Astrocyte of the spinal cord (primary cell): ENCODE data around the gene PCSK5.

ENCODE experiments used
- DNase-seq: peaks from one replicate; pipeline ENCODE4 v3.0.0; 2011; ENCODE audit warnings: low read depth, low spot score
- H3K4me3 ChIP-seq: 2 replicates; pipeline ENCODE4 v1.5.1; 2011; ENCODE audit warnings: low read depth, mild to moderate bottlenecking, low read length, moderate library complexity
- in situ Hi-C: cut with HindIII; loops from 2 replicates; pipeline ENCODE4 v1.10.0; 2017; ENCODE audit warnings: low sequenced_read_pairs
- TF ChIP-seq, protein P1 (sequence below): IDR thresholded peaks from 2 replicates; pipeline ENCODE4 v1.5.1; 2012; ENCODE audit warnings: low read depth, mild to moderate bottlenecking, low read length, inconsistent platforms

The PCSK5 gene

DNA sequence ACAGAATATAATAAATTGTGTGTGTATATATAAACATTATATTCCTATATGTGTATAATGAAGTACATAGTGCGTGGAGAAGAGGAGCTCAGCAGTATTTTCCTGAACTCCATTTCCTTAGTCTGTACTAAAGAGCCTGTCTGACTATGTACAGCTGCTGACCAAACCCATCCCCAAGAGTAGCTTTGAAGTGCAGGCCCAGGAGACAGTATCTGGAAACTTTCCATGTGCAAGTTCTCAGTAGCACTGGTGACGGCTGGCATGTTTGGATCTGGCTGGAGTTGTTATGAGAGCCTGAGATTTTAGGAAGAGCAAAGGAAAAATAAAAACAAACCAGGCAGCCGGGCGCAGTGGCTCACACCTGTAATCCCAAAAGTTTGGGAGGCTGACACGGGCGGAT lies 259.5 kb downstream of the PCSK5 start:
- no peak overlapping the region for H3K4me3 ChIP-seq
- TF ChIP-seq, protein P1, sequence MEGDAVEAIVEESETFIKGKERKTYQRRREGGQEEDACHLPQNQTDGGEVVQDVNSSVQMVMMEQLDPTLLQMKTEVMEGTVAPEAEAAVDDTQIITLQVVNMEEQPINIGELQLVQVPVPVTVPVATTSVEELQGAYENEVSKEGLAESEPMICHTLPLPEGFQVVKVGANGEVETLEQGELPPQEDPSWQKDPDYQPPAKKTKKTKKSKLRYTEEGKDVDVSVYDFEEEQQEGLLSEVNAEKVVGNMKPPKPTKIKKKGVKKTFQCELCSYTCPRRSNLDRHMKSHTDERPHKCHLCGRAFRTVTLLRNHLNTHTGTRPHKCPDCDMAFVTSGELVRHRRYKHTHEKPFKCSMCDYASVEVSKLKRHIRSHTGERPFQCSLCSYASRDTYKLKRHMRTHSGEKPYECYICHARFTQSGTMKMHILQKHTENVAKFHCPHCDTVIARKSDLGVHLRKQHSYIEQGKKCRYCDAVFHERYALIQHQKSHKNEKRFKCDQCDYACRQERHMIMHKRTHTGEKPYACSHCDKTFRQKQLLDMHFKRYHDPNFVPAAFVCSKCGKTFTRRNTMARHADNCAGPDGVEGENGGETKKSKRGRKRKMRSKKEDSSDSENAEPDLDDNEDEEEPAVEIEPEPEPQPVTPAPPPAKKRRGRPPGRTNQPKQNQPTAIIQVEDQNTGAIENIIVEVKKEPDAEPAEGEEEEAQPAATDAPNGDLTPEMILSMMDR: no peak
- no peak for DNase-seq
- in situ Hi-C loops: no loop called here

DNA sequence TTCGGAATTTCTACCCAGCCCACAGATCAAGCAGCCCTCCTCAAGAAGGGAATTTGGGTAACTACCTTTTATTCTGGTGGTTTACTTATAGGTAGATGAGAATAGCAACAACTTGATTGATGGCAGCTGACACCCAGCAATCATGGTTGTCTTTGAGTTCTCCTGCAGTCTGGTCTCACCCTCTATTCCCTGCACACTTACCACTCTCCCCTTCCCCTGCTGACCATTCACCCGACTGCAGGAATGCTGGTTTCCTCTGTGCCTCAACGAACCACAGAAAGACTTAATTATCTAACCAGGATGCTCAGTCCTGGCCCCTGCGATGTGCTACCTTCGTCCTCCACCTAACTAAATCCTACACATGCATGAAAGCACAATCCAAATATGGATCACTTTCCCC lies 260.8 kb downstream of the PCSK5 start:
- DNase-seq: no peak
- TF ChIP-seq, protein P1: no peak
- in situ Hi-C loops: no loop called here

DNA sequence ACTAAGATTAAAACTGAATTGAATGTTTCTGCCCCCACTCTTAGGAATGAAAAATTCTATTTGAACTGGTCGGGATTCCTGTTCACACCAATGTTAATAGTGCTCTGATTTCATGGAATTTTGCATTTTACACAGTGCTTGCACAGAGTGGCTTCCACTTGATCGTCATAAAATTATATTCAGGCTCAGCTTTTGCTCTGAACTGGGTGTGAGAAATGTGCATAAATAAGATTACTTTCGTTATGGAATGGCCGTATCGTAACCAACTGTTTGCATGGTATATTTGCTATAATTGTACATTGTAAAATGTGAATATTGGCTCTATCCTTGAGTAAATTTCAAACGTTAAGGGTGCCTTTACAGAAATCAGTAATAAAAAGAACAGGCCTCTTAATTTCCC lies 262.9 kb downstream of the PCSK5 start:
- in situ Hi-C loops: no loop called here
- TF ChIP-seq, protein P1: no peak
- H3K4me3 ChIP-seq: no peak overlapping the region
- DNase-seq: no peak

More for the DNA sequence above, 260.8 kb downstream of the PCSK5 start:
- H3K4me3 ChIP-seq: no peak overlapping the region

DNA sequence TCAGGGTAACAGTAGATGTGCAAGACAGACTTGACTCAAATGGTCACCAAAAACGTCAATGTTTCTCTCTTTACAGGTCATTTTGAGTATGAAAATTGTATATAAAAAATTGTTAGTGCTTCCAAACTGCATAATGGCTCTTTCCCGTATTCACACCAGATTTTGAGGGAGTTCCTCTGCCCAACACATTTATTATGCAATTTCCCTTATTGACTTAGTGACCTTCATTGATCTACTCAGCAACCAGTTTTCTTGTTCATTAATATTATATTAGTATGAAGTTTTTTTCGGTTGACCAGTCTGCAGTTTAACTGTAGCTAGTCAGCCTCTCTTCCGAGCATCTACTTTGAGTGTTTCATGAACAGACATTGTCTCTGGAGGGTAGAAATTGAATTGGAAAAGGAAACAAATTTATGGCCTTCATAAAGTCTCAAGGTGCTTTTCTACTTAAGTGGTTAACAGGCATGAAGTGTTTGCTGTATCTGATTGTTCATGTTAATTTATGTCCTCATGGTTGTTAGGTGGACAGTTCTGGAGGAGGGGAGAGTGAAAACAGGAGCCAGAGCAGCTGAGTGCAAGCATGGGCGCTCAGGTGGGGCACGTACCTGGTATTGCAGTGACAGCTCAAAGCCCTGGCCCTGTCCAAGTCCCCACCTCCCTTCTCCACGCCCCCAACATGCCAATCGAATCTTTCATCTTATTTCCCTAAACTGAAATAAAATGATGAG lies 263.6 kb downstream of the PCSK5 start:
- no peak overlapping the region for H3K4me3 ChIP-seq
- in situ Hi-C loops: no loop called here
- TF ChIP-seq, protein P1: no peak
- no peak for DNase-seq

DNA sequence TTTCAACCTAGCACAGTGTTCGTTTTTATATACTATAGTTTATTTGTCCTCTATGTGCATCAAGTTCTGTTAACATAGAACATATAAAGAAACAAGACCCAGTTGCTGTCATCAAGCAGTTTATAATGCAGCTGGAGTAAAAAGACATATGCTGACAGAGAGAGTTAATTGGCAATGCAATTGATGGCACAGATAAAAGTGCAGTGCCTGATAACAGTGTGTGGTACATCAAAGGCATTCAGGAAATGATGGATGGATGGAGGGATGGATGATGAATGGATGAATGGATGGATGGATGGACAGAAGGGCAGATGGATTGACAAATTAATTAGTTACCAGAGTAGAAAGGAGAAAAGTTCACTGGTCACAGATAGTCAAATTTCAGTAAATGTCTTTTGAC lies 264.9 kb downstream of the PCSK5 start:
- TF ChIP-seq, protein P1: no peak
- no peak for DNase-seq
- in situ Hi-C loops: no loop called here
- H3K4me3 ChIP-seq: no peak overlapping the region

DNA sequence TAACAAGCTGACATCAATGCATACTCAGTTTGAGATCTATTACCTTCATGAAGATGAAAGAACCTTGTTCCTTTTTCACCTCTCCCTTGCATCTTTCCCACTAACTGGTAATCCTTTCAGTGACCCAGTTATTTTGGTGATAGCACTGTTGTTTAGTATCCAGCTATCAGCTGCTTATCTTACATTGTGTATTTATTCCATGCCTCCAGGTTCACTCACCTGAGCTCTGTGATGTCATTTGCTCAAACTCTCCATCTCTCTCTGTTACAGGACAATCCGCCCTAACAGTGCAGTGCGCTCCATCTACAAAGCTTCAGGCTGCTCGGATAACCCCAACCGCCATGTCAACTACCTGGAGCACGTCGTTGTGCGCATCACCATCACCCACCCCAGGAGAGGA lies 268.2 kb downstream of the PCSK5 start:
- no peak overlapping the region for H3K4me3 ChIP-seq
- TF ChIP-seq, protein P1: no peak
- no peak for DNase-seq
- in situ Hi-C loops: no loop called here
